K562 (cell line): ENCODE results near the gene IGSF3.
"Not testable (repeated sequence)": the region's sequence is repeated elsewhere in the genome, so short reads cannot be mapped to it uniquely, and the experiment has no call there.

Source experiments
- ARID2 ChIP-seq: fragments of 450-650 bp; IDR thresholded peaks from 2 replicates; pipeline ENCODE4 v1.6.1; 2017; ENCODE audit warnings: antibody characterized with exemption, mild to moderate bottlenecking
- DPF2 ChIP-seq: fragments of 450-650 bp; IDR thresholded peaks from 2 replicates; pipeline ENCODE4 v1.6.1; 2016
- EZH2 ChIP-seq: IDR thresholded peaks from 2 replicates; pipeline ENCODE4 v1.6.1; 2012; ENCODE audit warnings: low read depth, mild to moderate bottlenecking, inconsistent platforms, low read length, borderline replicate concordance
- TEAD4 ChIP-seq, 2 experiments: sonication (generic) in 1 of 2; formaldehyde crosslinking in 1 of 2; IDR thresholded peaks; 2 replicates each; pipeline versions ENCODE4 v1.6.1 to v1.8.0; 2012 to 2022; ENCODE audit warnings: borderline replicate concordance in 1 of 2, inconsistent platforms in 1 of 2, low read length in 1 of 2, mild to moderate bottlenecking in 1 of 2, missing genetic modification reagents in 1 of 2
- USF1 ChIP-seq: sonication (generic); formaldehyde crosslinking; IDR thresholded peaks from 2 replicates; pipeline ENCODE4 v1.9.0; 2022; ENCODE audit warnings: mild to moderate bottlenecking, missing genetic modification reagents
- ZNF778 ChIP-seq: fragments of 450-650 bp; formaldehyde crosslinking; IDR thresholded peaks from 2 replicates; pipeline ENCODE4 v1.4.0; 2020; ENCODE audit warnings: mild to moderate bottlenecking, moderate library complexity
- ZNF780A ChIP-seq: fragments of 250-450 bp; sonication (Bioruptor Pico); IDR thresholded peaks from 2 replicates; pipeline ENCODE4 v1.5.0; 2021; ENCODE audit warnings: mild to moderate bottlenecking

- TF ChIP-seq EZH2; ARID2; TEAD4 (IDR thresholded peaks at IDR 0.05; ENCODE audit: low read length); TEAD4 (CRISPR knock-in tag; IDR thresholded peaks at IDR 0.05; ENCODE audit: borderline replicate concordance); USF1 (CRISPR knock-in tag); DPF2; ZNF778; ZNF780A: not testable (repeated sequence)
These were observed 63.9 kb downstream of the IGSF3 start for GRCh38 chr1:116603646-116604045.
